GM06990 (cell line): ENCODE measurements around the gene PPP3R2.

Source experiments
- DNase-seq: peaks from one replicate; pipeline ENCODE4 v3.0.0-alpha.2; 2011; ENCODE audit not compliant: insufficient read length; ENCODE audit errors: extremely low read depth
- H3K27me3 ChIP-seq: replicated peaks from 2 replicates; pipeline ENCODE4 v1.6.0; 2011; ENCODE audit warnings: low read length; ENCODE audit not compliant: control insufficient read depth, insufficient read depth
- H3K36me3 ChIP-seq: 2 replicates; pipeline ENCODE4 v1.5.1; 2011; ENCODE audit warnings: low read length; ENCODE audit not compliant: control insufficient read depth, insufficient read depth
- H3K4me3 ChIP-seq: replicated peaks from 2 replicates; pipeline ENCODE4 v1.5.1; 2011; ENCODE audit warnings: low read depth, mild to moderate bottlenecking, control low read depth, low read length
- TF ChIP-seq, protein P1 (sequence below): IDR thresholded peaks from 2 replicates; pipeline ENCODE4 v1.5.1; 2011; ENCODE audit warnings: low read length, control low read depth, mild to moderate bottlenecking, inconsistent platforms; ENCODE audit not compliant: insufficient read depth, poor library complexity, severe bottlenecking

The PPP3R2 gene

GRCh38 chr9:101625876-101626275 lies 31.1 kb upstream of the PPP3R2 start:
- no peaks in the 10 kb centered on the region for H3K27me3 ChIP-seq
- H3K36me3 ChIP-seq: no peaks in the 10 kb centered on the region
- H3K4me3 ChIP-seq: no peak overlapping the region
- TF ChIP-seq, protein P1, sequence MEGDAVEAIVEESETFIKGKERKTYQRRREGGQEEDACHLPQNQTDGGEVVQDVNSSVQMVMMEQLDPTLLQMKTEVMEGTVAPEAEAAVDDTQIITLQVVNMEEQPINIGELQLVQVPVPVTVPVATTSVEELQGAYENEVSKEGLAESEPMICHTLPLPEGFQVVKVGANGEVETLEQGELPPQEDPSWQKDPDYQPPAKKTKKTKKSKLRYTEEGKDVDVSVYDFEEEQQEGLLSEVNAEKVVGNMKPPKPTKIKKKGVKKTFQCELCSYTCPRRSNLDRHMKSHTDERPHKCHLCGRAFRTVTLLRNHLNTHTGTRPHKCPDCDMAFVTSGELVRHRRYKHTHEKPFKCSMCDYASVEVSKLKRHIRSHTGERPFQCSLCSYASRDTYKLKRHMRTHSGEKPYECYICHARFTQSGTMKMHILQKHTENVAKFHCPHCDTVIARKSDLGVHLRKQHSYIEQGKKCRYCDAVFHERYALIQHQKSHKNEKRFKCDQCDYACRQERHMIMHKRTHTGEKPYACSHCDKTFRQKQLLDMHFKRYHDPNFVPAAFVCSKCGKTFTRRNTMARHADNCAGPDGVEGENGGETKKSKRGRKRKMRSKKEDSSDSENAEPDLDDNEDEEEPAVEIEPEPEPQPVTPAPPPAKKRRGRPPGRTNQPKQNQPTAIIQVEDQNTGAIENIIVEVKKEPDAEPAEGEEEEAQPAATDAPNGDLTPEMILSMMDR: no peak
- DNase-seq: no peak

- no peak overlapping the region for H3K4me3 ChIP-seq
- DNase-seq: no peak
- TF ChIP-seq, protein P1: no peak
- no peaks in the 10 kb centered on the region for H3K36me3 ChIP-seq
- H3K27me3 ChIP-seq: no peaks in the 10 kb centered on the region
Measured at GRCh38 chr9:101620452-101620851, 25.7 kb upstream of the PPP3R2 start.

- TF ChIP-seq, protein P1: no peak
- no peak for DNase-seq
- Histone ChIP-seq H3K4me3 (no peak overlapping the region), H3K36me3 (no peaks in the 10 kb centered on the region), H3K27me3 (no peaks in the 10 kb centered on the region)
Measured at GRCh38 chr9:101618698-101619097, 23.9 kb upstream of the PPP3R2 start.

DNA sequence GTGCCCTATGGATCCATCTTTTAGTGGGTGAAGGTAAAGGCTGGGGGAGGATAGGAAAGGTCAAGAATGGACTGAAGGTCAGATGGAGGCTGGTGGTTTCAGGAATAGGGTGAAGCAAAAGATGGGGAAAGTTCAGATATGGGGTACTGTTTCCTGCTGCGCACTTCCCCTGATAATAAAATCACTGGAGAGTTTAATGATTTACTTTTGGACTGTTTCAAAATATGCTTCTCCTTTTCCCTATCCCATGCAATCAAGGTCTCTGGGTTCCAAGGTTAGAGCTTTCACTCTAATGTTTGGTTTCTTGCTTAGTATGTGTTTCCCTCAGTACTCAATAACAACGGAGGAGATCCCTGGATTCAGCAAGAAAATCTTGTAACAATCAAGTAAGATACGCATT lies 10.8 kb upstream of the PPP3R2 start:
- no peak for DNase-seq
- H3K36me3 ChIP-seq: no peaks in the 10 kb centered on the region
- no peaks in the 10 kb centered on the region; the same call in 1 of the 2 replicates for H3K27me3 ChIP-seq
- no peak overlapping the region for H3K4me3 ChIP-seq
- TF ChIP-seq, protein P1: no peak

DNA sequence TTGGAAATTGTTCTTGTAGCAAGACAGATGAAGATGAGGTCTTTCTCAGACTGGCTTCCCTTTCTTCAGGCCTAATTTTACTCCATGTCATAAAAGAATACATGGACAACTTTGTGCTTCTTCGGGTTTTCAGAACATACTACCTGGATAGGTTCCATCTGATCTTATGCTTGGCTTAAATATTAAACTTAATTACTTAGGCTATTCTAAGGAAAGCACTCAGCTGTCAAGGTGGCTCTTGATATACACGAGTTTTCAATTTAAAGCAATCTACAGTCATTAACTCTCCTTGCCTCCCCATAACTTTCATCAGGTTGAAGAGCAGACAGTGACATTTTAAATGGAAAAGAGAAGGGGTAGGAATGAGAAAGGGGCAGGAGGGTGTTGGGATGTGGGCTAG lies 9.5 kb upstream of the PPP3R2 start:
- TF ChIP-seq, protein P1: no peak
- H3K4me3 ChIP-seq: no peak overlapping the region
- no peaks in the 10 kb centered on the region for H3K36me3 ChIP-seq
- no peaks in the 10 kb centered on the region; the same call in 1 of the 2 replicates for H3K27me3 ChIP-seq
- DNase-seq: no peak
